Measurements from ENCODE around the gene ESRRB. TPM values are rescaled to one million over a fixed set of nuclear protein-coding genes. Genes with fewer than 3 reads are reported as not detected.
A peak's percentile ranks its signal among the peaks of the same experiment; 100 is the strongest.

Gene ESRRB
- total RNA-seq, 1 donor from 2014 or later = 0.16 TPM

DNA sequence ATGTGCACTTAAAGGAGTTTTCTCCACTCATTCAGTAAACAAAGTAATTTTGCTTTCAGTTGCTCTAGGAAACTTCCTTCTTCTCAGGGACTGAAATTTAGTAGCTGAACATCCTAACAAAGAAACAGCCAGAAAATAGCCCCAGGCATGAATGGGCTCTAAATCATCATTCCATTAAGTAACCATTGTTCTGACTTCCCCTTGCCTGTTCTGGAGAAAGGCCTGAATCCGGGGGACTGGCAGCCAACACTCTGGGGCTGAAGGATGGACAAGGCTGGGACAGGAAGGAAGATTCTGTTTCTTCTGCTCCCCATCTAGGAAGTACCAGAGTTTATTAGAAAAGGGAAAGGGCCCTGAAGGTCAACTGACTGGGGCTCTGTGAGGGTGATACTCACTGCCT is 104.5 kb downstream of the ESRRB start:
- H3K4me1 Mint-ChIP-seq = peaks cover 11% of the 10 kb centered on the region
- H3K9me3 Mint-ChIP-seq = no peaks in the 10 kb centered on the region
- peaks cover 15% of the 10 kb centered on the region for H3K27me3 Mint-ChIP-seq (ENCODE audit: low read depth)
- no peak overlapping the region for H3K27ac Mint-ChIP-seq
- no peak for DNase-seq (ENCODE audit: low spot score in 2 of 2, unreplicated experiment in 2 of 2)
- H3K4me3 Mint-ChIP-seq = no peak overlapping the region
- TF ChIP-seq, protein P1, sequence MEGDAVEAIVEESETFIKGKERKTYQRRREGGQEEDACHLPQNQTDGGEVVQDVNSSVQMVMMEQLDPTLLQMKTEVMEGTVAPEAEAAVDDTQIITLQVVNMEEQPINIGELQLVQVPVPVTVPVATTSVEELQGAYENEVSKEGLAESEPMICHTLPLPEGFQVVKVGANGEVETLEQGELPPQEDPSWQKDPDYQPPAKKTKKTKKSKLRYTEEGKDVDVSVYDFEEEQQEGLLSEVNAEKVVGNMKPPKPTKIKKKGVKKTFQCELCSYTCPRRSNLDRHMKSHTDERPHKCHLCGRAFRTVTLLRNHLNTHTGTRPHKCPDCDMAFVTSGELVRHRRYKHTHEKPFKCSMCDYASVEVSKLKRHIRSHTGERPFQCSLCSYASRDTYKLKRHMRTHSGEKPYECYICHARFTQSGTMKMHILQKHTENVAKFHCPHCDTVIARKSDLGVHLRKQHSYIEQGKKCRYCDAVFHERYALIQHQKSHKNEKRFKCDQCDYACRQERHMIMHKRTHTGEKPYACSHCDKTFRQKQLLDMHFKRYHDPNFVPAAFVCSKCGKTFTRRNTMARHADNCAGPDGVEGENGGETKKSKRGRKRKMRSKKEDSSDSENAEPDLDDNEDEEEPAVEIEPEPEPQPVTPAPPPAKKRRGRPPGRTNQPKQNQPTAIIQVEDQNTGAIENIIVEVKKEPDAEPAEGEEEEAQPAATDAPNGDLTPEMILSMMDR (IDR thresholded peaks at IDR 0.05; ENCODE audit: unreplicated experiment) = no peak
- no peaks in the 10 kb centered on the region for H3K36me3 Mint-ChIP-seq

GRCh38 chr14:76484355-76484754 is 108.4 kb downstream of the ESRRB start:
- no peak for DNase-seq (ENCODE audit: low spot score in 2 of 2, unreplicated experiment in 2 of 2)
- Mint-ChIP-seq H3K27me3 (ENCODE audit: low read depth) (peaks cover 21% of the 10 kb centered on the region), H3K4me3 (no peak overlapping the region), H3K36me3 (no peaks in the 10 kb centered on the region), H3K9me3 (no peaks in the 10 kb centered on the region), H3K4me1 (peaks cover 40% of the 10 kb centered on the region), H3K27ac (no peak overlapping the region)
- TF ChIP-seq, protein P1 (IDR thresholded peaks at IDR 0.05; ENCODE audit: unreplicated experiment) = no peak

DNA sequence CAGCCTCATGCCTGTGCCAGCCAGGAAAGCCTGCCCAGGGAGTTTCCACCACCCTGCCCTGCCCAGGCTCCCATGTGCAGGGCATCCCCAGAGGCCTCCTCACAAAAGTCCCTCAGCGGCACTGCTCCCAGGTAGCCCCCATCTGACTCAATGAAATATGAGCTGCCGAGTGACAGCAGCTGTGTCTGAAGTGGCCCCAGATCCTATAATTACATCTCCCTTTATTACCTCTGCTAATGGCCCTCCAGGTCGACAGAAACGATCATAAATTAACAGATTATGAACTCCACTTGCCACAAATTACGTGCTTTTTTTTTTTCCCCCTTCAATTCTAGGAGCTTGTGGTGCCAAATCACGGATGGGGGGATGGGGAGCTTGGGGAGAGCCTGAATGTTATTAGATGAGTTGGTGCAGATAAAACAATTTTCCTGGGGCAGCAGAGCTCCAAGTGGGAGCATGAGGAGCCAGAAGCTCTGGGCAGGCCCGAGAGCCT is 110.4 kb downstream of the ESRRB start:
- H3K27me3 Mint-ChIP-seq (ENCODE audit: low read depth) = peaks cover 21% of the 10 kb centered on the region
- peaks cover 45% of the 10 kb centered on the region for H3K4me1 Mint-ChIP-seq
- no peak overlapping the region for H3K4me3 Mint-ChIP-seq
- peak overlapping the region; percentile 7 for H3K27ac Mint-ChIP-seq
- no peaks in the 10 kb centered on the region for H3K36me3 Mint-ChIP-seq
- TF ChIP-seq, protein P1 (IDR thresholded peaks at IDR 0.05; ENCODE audit: unreplicated experiment) = no peak
- no peak for DNase-seq (ENCODE audit: low spot score in 2 of 2, unreplicated experiment in 2 of 2)
- H3K9me3 Mint-ChIP-seq = no peaks in the 10 kb centered on the region

- peaks cover 15% of the 10 kb centered on the region for H3K27me3 Mint-ChIP-seq (ENCODE audit: low read depth)
- H3K4me1 Mint-ChIP-seq = peaks cover 48% of the 10 kb centered on the region
- TF ChIP-seq, protein P1 (IDR thresholded peaks at IDR 0.05; ENCODE audit: unreplicated experiment) = no peak
- H3K27ac Mint-ChIP-seq = no peak overlapping the region
- no peaks in the 10 kb centered on the region for H3K9me3 Mint-ChIP-seq
- H3K4me3 Mint-ChIP-seq = no peak overlapping the region
- H3K36me3 Mint-ChIP-seq = no peaks in the 10 kb centered on the region
- no peak for DNase-seq (ENCODE audit: low spot score in 2 of 2, unreplicated experiment in 2 of 2)
These were observed 112.6 kb downstream of the ESRRB start for GRCh38 chr14:76488551-76488950.

DNA sequence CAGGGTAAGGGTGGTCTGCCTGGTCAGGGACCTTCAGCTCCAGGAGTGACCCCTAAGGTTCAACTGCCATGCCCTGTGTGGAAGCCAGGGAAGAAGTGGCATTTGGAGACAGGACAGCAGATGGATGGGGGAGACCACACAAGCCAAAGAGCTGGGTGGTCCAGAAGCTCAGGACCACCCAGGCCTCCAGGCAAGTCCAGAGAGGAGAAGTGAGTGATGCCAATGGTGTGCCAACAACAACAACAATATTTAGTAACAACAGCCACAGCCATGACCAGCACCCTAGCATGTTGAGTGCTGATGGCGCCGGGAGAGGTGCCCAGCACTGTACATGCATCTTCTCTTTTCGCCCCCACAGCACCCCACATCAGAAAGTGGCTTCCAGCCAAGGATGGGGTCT is 113.7 kb downstream of the ESRRB start:
- Mint-ChIP-seq H3K9me3 (no peaks in the 10 kb centered on the region), H3K4me1 (peaks cover 48% of the 10 kb centered on the region), H3K27ac (no peak overlapping the region), H3K4me3 (no peak overlapping the region), H3K36me3 (no peaks in the 10 kb centered on the region), H3K27me3 (ENCODE audit: low read depth) (peaks cover 15% of the 10 kb centered on the region)
- DNase-seq (ENCODE audit: low spot score in 2 of 2, unreplicated experiment in 2 of 2) = no peak
- TF ChIP-seq, protein P1 (IDR thresholded peaks at IDR 0.05; ENCODE audit: unreplicated experiment) = no peak

GRCh38 chr14:76490111-76490510 is 114.2 kb downstream of the ESRRB start:
- Mint-ChIP-seq H3K27me3 (ENCODE audit: low read depth) (peaks cover 15% of the 10 kb centered on the region), H3K27ac (no peak overlapping the region), H3K9me3 (no peaks in the 10 kb centered on the region), H3K4me1 (peaks cover 48% of the 10 kb centered on the region), H3K4me3 (no peak overlapping the region), H3K36me3 (no peaks in the 10 kb centered on the region)
- TF ChIP-seq, protein P1 (IDR thresholded peaks at IDR 0.05; ENCODE audit: unreplicated experiment) = no peak
- DNase-seq (ENCODE audit: low spot score in 2 of 2, unreplicated experiment in 2 of 2) = no peak

All from mesothelial cell of epicardium (in vitro differentiated cells).